ENCODE results near the gene OXCT1.

Gene OXCT1

GRCh38 chr5:41874512-41875060 lies 4.4 kb upstream of the OXCT1 start:
- H3K4me3 ChIP-seq (ENCODE audit: low read depth, low read length), result no peak overlapping the region
- TF ChIP-seq CTCF (IDR thresholded peaks at IDR 0.05; ENCODE audit: low read depth, low read length, missing control alignments), result no peak
- no peak for DNase-seq (ENCODE audit: low read depth)

- DNase-seq (ENCODE audit: low read depth), result no peak
- H3K4me3 ChIP-seq (ENCODE audit: low read depth, low read length), result no peak overlapping the region
- TF ChIP-seq CTCF (IDR thresholded peaks at IDR 0.05; ENCODE audit: low read depth, low read length, missing control alignments), result no peak
These were observed 1.6 kb upstream of the OXCT1 start for GRCh38 chr5:41871852-41872251.

- no peak for DNase-seq (ENCODE audit: low read depth)
- TF ChIP-seq CTCF (IDR thresholded peaks at IDR 0.05; ENCODE audit: low read depth, low read length, missing control alignments), result no peak
- peak overlapping the region; percentile 79 for H3K4me3 ChIP-seq (ENCODE audit: low read depth, low read length)
These were observed 413 bp upstream of the OXCT1 start for GRCh38 chr5:41870627-41871048.

- no peak for TF ChIP-seq CTCF (IDR thresholded peaks at IDR 0.05; ENCODE audit: low read depth, low read length, missing control alignments)
- no peak for DNase-seq (ENCODE audit: low read depth)
- H3K4me3 ChIP-seq (ENCODE audit: low read depth, low read length), result peak overlapping the region; percentile 79
These were observed 988 bp downstream of the OXCT1 start for GRCh38 chr5:41869151-41869723.

GRCh38 chr5:41863871-41864486 lies 6.2 kb downstream of the OXCT1 start:
- H3K4me3 ChIP-seq (ENCODE audit: low read depth, low read length), result no peak overlapping the region
- TF ChIP-seq CTCF (IDR thresholded peaks at IDR 0.05; ENCODE audit: low read depth, low read length, missing control alignments), result no peak
- DNase-seq (ENCODE audit: low read depth), result no peak

- TF ChIP-seq CTCF (IDR thresholded peaks at IDR 0.05; ENCODE audit: low read depth, low read length, missing control alignments), result no peak
- H3K4me3 ChIP-seq (ENCODE audit: low read depth, low read length), result no peak overlapping the region
- no peak for DNase-seq (ENCODE audit: low read depth)
These were observed 11.3 kb downstream of the OXCT1 start for GRCh38 chr5:41858890-41859289.

GRCh38 chr5:41857989-41858388 lies 12.2 kb downstream of the OXCT1 start:
- no peak for TF ChIP-seq CTCF (IDR thresholded peaks at IDR 0.05; ENCODE audit: low read depth, low read length, missing control alignments)
- DNase-seq (ENCODE audit: low read depth), result no peak
- H3K4me3 ChIP-seq (ENCODE audit: low read depth, low read length), result no peak overlapping the region
